Stimulated activated CD8-positive, alpha-beta memory T cell treated with anti-CD3 and anti-CD28 coated beads, Interleukin-7, amount 100 ng/mL, for 24 hours (primary cell): Measurements from ENCODE around the gene RALA.

ENCODE experiments used
- DNase-seq: peaks from one replicate; pipeline ENCODE4 v3.0.0-alpha.2; 2020; ENCODE audit warnings: low read depth

RALA gene

DNA sequence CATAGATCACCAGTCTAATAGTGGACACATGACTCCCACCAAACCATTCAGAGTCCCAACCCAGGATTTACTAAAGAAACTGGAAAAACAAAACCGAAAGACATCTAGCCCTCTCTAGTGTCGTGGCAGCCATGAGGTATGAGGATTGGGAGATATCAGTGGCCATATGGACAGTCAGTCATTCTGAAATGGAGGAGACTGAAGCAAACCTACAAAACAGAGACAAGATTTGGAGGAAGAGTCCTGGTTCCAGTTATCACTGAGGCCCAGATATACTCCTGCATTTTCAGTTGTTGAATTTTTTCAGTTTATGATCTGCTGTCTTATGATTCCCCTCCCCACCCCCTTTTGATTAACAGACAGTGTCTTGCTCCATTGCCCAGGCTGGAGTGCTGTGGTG, 9.1 kb upstream of the RALA start:
- DNase-seq = no peak

DNA sequence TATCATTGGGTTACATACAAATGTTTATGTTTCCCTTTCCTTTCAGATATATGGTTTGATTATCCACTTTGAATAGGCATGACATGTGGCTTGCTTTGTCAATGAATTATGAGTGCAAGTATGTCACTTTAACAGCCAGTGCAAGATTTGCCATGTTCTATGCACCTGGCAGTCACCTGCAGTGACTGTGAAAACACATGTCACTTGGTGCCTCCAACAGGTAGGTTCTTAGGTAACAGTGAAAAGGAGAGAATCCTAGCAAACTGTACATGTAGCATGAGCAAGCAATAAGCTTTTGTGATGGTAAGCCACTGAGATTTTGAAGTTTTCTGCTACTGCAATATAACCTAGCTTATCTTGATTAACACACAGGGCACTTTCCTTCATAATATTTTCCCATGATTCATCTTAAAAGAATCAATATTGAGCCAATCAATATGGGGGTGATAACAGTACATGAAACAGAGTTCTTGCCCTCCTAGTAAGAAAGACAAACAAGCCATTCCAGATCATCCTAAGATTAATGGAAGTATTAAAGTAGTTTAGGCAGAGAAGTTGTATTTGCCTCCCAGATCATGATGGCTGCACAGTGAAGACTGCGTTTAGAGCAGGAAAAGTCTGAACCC, 7.9 kb upstream of the RALA start:
- no peak for DNase-seq

DNA sequence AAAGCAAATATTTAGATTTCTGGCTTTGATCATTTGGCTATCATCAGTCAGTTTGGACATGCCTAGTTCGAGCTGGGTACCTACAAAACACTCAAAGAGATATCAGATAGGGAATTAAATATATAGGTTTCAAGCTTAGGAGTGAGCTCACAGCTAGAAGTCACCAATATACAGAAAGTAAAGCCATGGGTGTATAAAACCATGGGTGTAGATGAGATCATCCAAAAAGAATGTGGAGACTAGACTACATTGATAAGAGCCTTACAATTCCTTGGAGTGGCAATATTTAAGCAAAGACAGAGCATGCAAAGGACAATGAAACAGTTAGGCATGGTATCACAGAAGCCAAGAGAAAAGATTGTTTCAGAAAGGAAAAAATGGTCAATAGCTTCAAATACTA, 7.2 kb upstream of the RALA start:
- no peak for DNase-seq

DNA sequence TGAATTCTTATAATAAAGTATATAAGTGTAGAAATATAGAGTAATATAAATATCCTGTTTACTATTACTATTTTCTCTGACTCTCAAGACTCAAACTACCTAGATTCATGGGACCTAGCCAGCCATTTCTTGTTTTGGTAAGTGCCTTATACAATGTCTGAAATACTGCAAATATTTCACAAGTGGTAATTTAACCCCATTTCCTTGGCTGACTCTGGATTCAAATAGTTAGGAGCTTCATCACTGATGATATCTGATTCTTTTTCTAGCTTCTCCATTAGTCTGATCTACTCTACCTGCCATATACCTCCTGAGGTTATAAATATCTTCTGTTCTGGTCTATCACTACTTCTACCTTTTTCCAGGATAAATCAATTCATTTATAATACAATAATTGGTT, 6.4 kb upstream of the RALA start:
- no peak for DNase-seq

DNA sequence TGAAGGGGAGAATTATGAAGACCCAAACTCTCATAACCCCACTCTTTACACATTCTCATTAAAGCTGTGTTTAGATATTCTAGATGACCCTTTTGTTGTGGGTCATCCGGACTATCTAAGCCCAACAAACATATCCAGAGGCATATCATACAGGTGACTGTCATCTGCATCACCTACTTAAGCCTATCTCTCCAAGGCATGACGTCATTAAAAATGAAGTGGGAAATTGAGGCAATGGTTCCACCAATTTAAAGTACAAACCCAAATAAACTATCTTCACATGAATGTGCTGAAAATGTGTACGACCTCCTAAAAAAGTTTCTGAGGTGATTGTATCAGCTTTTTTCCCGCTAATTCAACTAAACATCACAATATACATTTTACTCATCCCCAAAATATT, 4.5 kb upstream of the RALA start:
- DNase-seq = no peak

DNA sequence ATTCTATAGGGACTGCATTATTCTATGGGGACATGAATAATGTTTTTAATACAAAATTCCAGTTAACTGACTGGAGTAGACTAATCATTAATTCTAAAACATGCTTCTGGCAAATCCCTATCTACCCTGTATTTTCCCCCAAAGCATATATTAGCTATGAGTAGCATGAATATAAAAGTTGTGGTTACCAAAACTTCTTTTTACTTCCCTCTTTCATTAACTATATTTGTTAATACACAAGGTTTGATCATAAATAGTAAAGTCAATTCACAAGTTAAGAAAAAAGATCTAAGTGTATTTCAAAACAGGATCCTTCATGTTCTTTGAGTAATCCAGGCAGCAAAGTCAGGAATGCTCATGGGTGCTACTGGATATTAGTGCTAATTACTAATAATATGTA, 2.9 kb upstream of the RALA start:
- no peak for DNase-seq

DNA sequence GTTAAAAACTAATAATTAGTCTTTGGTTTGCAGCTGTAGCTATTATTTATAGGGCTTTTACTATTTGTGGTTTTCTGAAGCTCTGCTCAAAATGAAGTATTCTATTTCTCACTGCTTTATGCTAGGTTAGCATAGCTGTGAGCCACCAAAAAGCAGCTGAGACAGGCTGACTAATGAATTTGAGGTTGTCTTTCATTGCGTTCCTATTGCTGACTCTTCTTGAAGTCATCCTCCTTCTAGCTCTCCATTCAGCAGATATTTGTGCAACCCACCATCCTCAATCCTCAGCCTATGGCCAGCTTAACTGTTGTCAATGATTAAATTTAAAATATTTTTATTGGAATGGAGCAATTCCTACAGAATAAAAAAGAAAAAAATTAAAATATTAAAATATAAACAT, 2.1 kb upstream of the RALA start:
- DNase-seq = no peak

DNA sequence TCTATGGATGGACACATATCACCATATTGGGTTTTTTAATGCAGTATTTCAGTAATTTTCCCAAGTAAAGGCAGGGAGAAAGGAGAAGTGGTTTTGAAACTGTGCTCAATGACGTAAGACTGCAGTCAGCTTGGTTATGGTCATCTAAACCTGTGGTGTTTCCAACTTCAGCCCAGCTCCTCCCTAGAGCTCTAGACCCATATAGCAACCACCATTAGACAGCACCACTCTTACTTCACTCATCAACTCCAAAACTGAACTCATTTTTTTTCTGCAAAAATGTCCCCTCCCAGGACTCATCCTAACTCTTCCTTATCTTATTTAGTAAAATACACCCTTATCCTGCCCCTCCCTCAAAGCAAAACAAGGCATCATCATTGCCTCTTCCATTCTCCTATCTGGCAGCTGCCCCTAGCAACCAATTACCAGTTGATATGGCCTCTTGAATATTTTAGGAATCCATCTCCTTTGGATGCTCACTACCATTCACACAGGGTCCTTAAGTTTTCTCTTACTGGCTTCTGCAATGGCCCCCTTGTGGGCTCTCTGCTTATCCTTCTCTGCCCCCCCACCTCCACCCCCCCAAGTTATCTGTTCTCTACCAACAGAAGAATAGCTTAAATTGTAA, 1.5 kb upstream of the RALA start:
- DNase-seq = no peak

DNA sequence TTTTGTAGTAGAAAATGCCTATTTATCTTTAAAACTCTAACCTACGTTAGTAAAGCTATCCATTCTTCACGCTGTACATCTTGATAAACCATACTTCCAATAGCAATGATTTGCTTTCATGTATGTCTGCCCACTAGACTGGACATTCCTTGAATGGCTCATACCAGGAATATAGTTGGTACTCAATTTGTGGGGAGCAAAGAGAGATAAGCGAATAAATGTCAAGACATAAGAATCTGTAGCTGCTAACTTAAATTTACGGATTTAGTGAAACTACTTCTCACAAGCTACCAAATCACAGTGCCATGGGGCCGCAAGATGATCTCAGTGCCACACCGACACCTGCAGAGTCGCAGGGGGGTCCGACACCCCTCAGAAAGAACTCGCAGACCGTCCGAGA, 763 bp upstream of the RALA start:
- DNase-seq = no peak

DNA sequence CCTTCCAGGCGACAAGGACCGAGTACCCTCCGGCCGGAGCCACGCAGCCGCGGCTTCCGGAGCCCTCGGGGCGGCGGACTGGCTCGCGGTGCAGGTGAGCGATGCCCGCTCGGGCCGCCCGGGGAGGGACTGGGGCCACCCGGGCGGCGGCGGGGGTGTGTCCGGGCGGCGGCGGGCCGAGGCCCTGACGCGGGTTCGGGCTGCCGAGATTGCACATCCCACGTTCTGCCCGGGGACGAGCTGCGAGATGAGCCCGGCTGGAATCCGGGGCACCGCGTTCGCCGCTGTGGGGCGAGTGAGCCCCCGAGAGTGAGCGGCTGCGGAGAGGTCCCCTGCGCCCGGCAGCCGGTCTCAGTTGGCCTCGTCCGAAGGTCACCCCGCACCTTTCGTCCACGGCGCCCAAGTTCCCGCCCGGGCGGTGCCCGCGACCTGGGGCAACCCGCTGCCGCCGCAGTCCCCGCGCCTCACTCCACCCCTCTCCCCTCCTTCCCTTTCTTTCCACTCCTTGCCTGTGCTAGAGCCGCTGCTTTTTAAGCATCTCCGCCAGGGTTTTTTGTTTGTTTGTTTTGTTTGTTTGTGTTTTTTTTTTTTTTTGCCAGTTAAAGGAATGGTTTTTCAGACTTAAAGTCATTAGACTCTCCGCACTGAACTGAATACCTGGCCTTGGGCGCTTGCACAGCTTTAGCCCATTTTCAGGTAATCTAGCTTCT, 515 bp downstream of the RALA start:
- DNase-seq = no peak

DNA sequence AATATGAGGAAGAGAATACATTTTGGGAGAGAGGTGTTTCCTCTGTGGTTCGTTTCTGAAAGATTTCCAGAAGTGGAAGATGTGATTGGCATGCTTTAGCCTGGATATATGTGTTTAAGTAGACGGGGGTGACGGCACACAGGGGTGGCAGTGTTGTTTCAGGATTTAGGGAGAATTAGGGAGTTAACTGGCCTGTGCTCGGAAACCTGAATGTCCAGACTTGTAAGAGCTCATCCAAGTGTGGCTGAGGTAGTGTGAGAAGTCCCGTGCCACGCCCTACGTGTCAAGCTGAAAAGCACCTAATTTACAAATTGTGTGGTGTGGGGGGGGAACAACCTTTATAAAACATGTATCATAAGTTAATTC, 1.1 kb downstream of the RALA start:
- DNase-seq = no peak

DNA sequence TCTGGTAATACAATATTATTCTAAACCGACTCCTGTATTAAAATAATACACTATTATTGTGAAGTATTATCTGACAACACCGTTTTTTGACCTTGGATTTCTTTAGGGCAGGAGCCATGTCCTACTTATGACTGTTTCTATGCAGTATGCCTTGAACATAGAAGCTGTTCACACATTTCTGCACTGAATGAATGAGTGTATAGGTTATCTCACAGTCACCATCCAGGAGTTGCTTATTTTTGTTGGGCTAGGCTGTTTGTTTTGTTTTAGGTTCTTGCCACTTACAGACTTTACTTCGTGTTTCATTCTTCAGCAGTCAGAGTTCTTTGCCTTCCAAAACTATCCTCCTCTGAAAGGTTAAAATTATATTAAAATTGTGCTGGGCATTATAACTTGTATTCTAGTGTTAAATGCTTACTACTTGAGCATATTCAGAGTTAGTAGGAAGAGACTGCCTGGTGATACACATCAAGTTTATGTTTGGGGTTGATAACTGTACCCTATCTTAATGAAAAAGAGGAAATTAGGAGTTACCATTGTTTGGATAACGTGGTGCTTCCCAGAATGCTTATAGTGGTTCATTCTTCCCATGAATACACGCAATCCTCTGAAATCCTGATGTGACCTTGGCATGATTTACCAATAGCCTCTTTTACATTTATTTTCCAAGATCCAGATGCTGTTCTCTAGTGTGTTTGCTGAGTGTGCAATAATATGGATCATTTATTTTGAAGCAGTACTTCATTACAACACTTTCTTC, 1.7 kb downstream of the RALA start:
- no peak for DNase-seq

DNA sequence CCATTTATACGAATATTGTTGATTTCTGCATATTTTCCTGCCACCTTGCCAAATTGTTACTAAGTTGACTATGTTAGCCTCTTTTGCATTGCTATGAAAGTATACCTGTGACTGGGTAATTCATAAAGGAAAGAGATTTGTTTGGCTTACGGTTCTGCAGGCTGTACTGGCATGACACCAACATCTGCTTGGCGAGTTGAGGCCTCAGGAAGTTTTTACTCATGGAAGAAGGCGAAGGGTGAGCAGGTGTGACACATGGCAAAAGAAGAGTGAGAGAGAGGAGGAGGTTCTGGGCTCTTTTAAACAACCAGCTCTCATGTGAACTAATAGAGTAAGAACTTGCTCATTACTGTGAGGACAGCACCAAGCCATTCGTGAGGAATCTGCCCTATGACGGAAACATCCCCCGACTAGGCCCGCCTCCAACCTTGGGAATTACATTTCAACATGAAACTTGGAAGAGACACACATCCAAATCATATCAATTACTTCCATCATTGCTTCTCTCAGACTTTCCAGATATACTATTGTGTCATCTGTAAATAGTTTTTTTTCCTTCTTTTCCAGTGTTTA, 8.4 kb downstream of the RALA start:
- DNase-seq = no peak

DNA sequence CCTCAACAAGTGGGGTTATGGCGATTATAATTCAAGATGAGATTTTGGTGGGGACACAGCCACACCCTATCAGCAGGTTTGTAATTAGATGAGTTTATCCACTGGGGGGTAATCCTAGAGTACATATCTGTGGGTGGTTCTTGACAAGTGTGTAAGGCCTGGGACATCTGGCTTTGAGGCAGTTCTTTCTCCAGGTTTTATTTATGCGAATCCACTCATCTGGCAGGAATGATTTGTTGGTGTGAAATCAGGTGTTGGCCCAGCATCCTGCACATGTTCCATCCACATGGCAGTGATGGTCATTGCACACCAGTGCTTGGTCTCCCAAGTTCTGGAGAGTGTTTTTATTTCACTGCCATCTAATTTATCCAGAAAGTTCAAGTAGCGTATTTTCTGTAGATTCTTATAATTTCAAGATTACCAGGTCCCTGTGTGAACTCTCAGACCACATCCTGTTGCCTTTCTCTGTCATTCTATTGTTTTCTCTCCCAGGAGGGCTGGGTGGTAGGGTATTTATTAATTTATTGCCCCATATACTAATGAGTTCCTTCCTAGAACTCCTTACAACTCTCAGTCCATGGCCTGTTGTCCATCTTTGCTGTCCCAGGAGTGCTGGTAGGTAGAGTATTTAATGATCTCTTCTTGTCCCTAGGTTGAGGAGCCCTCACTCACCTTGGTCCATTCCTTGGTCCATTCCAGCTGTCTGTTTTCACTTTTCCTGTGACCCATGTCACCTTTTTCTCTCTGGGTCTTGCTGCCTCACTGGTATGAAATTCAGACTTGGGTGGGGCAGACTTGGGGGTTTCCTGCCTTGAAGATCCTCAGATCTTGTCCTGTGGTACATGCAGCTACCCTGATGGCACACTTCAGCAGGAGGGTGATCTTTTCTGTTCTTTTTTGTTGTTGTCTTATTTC, 10.4 kb downstream of the RALA start:
- DNase-seq = no peak

DNA sequence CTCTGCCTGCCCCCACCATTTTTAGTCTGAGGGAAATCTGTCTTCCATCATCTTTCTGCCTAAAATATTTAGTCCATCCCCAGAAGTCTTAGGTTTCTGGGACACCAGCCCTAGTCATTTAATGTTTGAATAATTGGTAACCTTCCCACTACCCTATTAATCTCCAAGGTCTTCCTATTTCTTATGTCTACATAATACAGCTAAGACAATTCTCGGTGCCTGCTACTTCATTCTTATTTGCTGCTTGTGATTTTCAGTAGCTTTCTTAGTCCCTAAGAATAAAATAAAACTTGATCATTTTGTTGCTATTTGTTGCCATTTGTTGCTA, 11.1 kb downstream of the RALA start:
- no peak for DNase-seq

DNA sequence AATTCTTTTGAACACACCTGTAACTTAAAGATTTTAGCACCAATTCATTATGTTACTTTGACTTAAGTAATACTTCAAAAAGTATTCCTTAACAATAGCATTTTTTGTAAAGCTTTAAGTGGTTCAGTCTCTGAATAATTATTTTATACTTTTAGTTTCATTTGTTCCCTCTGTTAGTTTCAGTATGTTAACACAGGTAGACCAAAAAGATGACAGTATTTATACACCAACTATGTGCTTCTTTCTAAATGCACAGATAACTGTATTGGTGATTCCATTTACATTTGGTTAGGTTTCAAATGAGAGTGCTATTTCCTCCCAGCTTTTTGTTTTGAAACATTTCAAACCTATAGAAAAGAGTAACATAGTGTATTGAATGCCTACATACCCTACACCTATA, 14.0 kb downstream of the RALA start:
- DNase-seq = no peak

DNA sequence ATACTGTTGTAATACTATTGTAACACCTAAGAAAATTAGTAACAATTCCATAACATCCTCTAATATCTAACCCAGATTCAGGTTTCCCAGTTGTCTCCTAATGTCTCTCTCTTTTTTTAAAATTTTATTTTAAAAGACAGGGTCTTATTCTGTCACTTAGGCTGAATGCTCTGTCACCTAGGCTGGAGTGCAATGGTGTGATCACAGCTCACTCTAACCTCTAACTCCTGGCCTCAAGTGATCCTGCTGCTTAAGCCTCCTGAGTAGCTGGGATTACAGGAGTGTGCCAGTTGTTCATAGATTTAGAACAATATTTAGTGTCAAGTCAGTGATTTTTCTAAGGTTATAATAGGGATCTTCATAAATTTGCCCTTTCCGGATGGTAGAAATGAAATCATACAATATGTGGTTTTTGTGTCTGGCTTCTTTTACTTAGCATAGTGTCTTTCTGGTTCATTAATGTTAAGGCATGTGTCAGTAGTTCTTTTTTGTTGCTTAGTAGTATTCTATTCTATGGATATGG, 14.7 kb downstream of the RALA start:
- DNase-seq = no peak

DNA sequence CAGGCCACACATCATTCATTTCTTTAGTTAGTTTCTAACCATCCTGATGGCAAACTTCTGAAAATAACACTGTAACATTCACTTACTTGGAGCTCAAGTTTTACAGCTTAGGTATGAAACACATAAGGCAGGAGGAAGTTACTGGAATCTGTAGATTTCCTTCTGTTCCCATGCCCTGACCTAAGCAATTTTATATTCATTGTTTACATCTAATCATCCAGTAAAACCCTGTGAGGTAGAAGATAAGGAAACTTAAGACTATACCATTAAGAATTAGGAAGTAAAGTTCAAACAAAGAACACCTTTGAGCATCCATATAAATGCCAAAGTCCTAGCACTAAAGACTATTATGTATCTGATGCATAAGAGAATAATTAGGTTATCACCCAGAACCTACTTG, 19.5 kb downstream of the RALA start:
- no peak for DNase-seq

DNA sequence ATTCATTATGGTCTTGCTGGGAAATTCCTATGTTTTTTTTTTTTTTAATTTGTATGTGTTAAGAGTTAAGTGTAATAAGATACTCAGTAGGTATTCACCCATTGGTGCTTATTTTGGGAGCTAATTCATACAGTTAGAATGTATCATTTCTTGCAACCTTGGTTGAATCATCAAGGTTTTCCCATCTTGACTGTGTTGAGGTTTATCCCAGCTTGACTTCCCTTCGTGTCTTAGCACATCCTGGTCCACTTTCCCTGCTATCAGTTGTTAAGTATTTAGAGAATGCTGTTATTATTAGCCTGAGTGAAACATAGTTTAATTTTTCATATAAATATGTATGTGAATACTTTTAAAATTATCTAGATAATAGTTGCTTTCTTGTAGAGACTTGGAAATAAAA, 20.8 kb downstream of the RALA start:
- no peak for DNase-seq

DNA sequence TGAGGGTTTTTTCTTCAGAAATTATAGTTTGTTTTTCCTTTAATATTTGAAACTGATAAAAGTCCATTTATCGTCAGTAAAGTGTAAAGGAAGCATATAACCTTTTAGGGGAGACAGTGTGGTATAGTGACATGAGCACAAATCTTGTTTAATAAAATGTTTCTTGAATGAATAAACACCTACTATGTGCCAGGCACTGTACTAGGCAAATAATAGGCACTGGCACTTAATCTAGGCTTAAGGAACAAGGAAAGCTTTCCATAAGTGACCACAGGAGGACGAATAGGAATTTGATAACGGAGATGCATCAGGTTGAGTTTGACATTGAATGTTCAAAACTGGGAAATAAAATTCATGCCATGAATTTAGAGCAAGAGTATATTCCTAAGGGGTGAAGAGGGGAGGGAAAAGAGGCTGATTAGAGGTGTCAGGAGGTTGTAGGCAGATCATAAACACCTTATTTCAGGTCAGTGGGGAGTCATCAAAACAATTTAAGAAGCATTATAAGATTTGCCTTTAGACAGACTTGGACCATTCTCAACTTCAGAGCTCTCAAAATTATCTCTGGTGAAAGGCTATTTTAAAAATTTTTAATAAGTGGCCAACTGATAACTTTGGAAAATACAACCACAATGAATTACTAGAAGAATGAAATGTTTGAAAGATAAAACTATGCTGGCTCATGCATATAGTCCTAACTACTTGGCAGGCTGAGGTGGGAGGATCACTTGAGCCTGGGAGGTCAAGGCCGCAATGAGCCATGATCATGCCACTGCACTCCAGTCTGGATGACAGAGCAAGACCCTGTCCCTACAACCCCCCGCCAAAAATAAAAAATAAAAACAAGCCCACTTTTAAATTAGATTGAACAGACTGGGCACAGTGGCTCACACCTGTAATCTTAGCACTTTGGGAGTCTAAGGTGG, 22.4 kb downstream of the RALA start:
- DNase-seq = no peak

DNA sequence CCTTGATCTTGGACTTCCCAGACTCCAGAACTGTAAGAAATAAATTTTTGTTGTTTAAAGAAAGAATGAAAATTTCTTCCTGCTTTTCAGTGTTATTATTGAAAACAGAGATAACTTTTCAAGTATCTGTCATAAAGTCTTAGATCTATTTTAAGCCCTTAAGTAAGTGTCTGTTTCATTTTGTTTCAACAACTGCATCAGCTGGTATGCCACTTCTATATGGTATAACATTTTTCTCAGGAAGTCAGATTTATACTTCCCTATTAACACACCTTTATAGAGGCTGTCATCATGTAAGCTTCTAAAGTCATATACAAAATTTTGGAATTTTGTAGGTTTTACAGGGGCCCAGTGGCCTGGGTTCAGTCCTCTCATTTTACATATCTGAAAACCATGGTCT, 24.4 kb downstream of the RALA start:
- DNase-seq = no peak
